Mesothelial cell of epicardium (in vitro differentiated cells): ENCODE data around the gene MIEN1. TPM values are rescaled to one million over a fixed set of nuclear protein-coding genes. Genes with fewer than 3 reads are reported as not detected.
"Not testable (repeated sequence)": the region's sequence is repeated elsewhere in the genome, so short reads cannot be mapped to it uniquely, and the experiment has no call there.

Experiments used
- DNase-seq, 2 experiments: peaks; one replicate each; pipeline ENCODE4 v3.0.0; 2021; ENCODE audit warnings: low spot score in 2 of 2; ENCODE audit not compliant: unreplicated experiment in 2 of 2
- H3K27ac Mint-ChIP-seq: 2 replicates; pipeline ENCODE4 v1.8.0; 2021; ENCODE audit warnings: mixed read lengths
- H3K27me3 Mint-ChIP-seq: 2 replicates; pipeline ENCODE4 v1.8.0; 2021; ENCODE audit warnings: low read depth, mixed read lengths
- H3K36me3 Mint-ChIP-seq: 2 replicates; pipeline ENCODE4 v1.8.0; 2021; ENCODE audit warnings: mixed read lengths
- H3K4me1 Mint-ChIP-seq: 2 replicates; pipeline ENCODE4 v1.8.0; 2021; ENCODE audit warnings: mixed read lengths
- H3K4me3 Mint-ChIP-seq: 2 replicates; pipeline ENCODE4 v1.8.0; 2021; ENCODE audit warnings: mild to moderate bottlenecking, moderate library complexity, mixed read lengths
- H3K9me3 Mint-ChIP-seq: 2 replicates; pipeline ENCODE4 v1.8.0; 2021; ENCODE audit warnings: mixed read lengths
- CTCF ChIP-seq: fragments of 200-600 bp; sonication (generic); IDR thresholded peaks from one replicate; pipeline ENCODE4 v1.5.0; 2021; ENCODE audit warnings: antibody characterized with exemption; ENCODE audit not compliant: unreplicated experiment
- total RNA-seq: library from RNA; stranded (reverse); gene quantifications from 3 replicates; pipeline ENCODE4 v1.2.1, GENCODE V29; 2021

The MIEN1 gene
- total RNA-seq, 1 donor from 2014 or later, result 35.3 TPM

DNA sequence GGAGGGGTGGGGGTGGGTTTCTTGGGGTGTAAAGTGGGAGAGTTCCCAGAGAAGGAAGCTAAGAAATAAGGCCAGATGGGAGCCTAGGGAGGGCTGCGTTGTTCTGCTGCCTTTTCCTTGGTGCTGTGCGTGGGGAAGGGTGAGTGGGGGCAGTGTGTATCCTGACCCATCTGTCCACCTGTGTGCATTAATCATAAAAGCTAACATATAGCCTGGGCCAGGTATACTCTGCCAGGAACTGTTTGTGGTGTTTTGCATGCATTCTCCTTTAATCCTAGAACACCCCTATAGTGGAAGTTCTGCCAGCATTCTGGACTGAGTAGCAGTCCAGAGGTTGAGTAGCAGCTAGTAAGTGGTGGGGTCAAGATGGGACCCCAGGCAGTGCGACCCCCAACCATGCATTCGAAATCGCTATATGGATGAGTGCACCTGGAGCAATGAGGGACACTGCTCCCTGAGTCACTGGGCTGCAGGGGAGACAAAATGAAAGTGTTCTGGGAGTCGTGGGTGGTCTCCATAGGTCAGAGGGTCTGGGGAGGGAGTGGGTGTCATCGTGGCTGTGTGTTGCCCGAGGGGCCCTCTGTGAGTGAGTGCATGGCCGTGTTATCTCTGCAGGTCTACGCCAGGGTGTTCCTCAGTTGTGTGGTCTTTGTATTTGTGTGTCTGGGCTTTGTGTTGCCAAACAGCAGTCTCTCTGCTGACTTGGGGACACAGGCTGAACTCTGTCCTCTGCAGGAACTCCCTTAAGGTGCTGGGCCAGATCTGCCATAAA lies 29.1 kb downstream of the MIEN1 start:
- peaks cover 2% of the 10 kb centered on the region for H3K36me3 Mint-ChIP-seq
- no peaks in the 10 kb centered on the region for H3K27me3 Mint-ChIP-seq
- H3K9me3 Mint-ChIP-seq, result no peaks in the 10 kb centered on the region
- H3K27ac Mint-ChIP-seq, result peak overlapping the region; percentile 79
- TF ChIP-seq CTCF, result no peak
- H3K4me3 Mint-ChIP-seq, result peak overlapping the region; percentile 97
- peaks cover 53% of the 10 kb centered on the region for H3K4me1 Mint-ChIP-seq
- no peak for DNase-seq

GRCh38 chr17:39700148-39700987 lies 30.0 kb downstream of the MIEN1 start:
- Mint-ChIP-seq H3K4me3 (peak overlapping the region; percentile 97), H3K27me3 (no peaks in the 10 kb centered on the region), H3K9me3 (no peaks in the 10 kb centered on the region), H3K36me3 (peaks cover 2% of the 10 kb centered on the region), H3K27ac (peak overlapping the region; percentile 79), H3K4me1 (peaks cover 45% of the 10 kb centered on the region)
- TF ChIP-seq CTCF, result no peak
- peak in 1 of 2 experiments; percentile 68 for DNase-seq

GRCh38 chr17:39699818-39700147 lies 30.5 kb downstream of the MIEN1 start, which contains the start of gene ERBB2:
ERBB2 (plus strand) TSS chr17:39700064; CDS start chr17:39700239, 175 bp downstream.
- peaks cover 39% of the 10 kb centered on the region for H3K4me1 Mint-ChIP-seq
- DNase-seq, result peak; percentile 58 to 75
- no peak for TF ChIP-seq CTCF

GRCh38 chr17:39699157-39699817 lies 31.0 kb downstream of the MIEN1 start:
- not testable (repeated sequence) for DNase-seq, H3K36me3 Mint-ChIP-seq, H3K27me3 Mint-ChIP-seq, H3K9me3 Mint-ChIP-seq
- H3K27ac Mint-ChIP-seq, result peak overlapping the region; percentile 98
- H3K4me1 Mint-ChIP-seq, result peaks cover 34% of the 10 kb centered on the region
- peak overlapping the region; percentile 97 for H3K4me3 Mint-ChIP-seq

More at GRCh38 chr17:39699818-39700147, 30.5 kb downstream of the MIEN1 start, which contains the start of gene ERBB2:
- peaks cover 2% of the 10 kb centered on the region for H3K36me3 Mint-ChIP-seq
- no peaks in the 10 kb centered on the region for H3K9me3 Mint-ChIP-seq
- no peaks in the 10 kb centered on the region for H3K27me3 Mint-ChIP-seq
- peak within 1 kb of the TSS; percentile 97 for H3K4me3 Mint-ChIP-seq
- peak within 1 kb of the TSS; percentile 98 for H3K27ac Mint-ChIP-seq

GRCh38 chr17:39697961-39698360 lies 32.4 kb downstream of the MIEN1 start:
- peaks cover 3% of the 10 kb centered on the region for H3K36me3 Mint-ChIP-seq
- no peak overlapping the region for H3K27ac Mint-ChIP-seq
- TF ChIP-seq CTCF, result no peak
- no peaks in the 10 kb centered on the region for H3K27me3 Mint-ChIP-seq
- DNase-seq, result no peak
- no peaks in the 10 kb centered on the region for H3K9me3 Mint-ChIP-seq
- no peak overlapping the region for H3K4me3 Mint-ChIP-seq
- peaks cover 31% of the 10 kb centered on the region for H3K4me1 Mint-ChIP-seq
